Hematopoietic multipotent progenitor cell (in vitro differentiated cells): ENCODE measurements around the gene CALU. TPM values are rescaled to one million over a fixed set of nuclear protein-coding genes. Genes with fewer than 3 reads are reported as not detected.
A peak's percentile ranks its signal among the peaks of the same experiment; 100 is the strongest.

Experiments
- DNase-seq, 3 donors: peaks; one replicate each; pipeline ENCODE4 v3.0.0-alpha.2; 2011 to 2015; ENCODE audit warnings: low read depth in 2 of 3, low spot score in 2 of 3
- total RNA-seq: library from RNA; depleted of rRNA; stranded (reverse); fragments of >200 nt; gene quantifications from one replicate; pipeline ENCODE4 v1.2.3, GENCODE V29; 2012

CALU gene
- total RNA-seq, 1 donor: 14.8 TPM

DNA sequence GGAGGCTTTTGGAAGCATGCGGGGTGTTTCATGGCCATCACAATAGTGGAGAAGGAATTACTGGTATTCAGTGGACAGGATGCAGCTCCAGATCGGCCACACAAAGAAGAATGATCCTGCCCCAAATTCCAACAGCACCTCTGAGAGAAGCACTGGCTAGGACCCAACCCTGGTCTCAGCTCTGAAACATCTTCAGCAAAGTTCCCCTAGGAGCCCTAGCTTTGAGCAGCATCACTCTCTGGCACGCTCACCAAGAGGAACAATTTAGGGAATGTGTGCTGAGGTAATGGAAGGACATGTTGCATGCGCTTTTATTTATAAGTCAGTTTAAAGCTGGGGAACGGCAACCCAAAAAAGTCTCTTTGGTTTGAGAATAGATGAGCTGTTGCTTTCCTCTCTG, 42.0 kb downstream of the CALU start:
- no peak for DNase-seq

DNA sequence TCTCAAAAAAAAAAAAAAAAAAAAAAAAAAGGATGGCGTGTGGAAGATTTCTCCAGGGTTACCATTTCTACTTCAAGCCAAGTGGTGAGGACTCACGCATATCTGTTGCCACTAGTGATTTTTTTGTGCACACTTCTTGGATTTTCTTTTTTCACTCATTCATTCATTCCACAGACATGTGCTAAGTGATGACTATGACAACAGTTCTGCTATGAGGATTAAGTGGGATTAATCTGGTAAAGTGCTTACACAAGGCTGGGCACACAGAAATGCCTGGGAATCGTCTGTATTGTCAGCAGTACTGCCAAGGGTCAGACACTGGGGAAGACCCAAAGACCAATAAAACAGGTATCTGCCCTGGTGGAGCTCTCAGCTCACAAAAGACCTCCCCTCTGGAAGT, 42.7 kb downstream of the CALU start:
- no peak for DNase-seq

DNA sequence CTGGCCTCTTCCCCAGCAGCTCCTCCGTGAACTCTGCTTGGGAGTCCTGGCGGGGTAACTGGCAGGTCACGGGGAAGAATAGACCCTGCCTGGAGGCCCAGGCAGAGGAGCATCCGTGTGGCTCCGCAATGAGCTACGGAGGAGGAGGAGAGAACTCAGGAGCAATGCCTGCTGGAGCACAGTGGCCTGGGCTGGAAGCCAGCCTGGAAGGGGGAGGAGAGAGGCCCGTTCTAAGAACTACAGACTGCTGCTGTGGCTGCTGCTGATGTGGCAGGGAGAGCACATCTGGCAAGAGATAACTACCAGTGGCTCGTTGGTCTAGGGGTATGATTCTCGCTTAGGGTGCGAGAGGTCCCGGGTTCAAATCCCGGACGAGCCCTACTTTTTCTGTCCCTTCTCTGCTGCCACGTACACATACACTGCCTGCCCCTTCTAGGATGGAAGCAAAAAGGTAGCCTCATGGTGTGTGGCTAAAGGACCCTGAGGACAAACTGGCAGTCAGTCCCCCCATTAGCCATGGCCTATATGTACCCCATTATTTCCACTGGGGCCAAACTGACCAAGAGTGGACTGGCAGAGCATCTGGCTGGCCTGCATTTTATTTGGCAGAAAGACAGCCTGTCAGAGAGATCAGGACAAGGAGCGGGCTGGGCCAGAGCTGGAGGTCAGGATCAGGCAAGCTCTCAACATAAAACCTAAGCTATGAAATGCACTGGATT, 44.1 kb downstream of the CALU start:
- no peak for DNase-seq

DNA sequence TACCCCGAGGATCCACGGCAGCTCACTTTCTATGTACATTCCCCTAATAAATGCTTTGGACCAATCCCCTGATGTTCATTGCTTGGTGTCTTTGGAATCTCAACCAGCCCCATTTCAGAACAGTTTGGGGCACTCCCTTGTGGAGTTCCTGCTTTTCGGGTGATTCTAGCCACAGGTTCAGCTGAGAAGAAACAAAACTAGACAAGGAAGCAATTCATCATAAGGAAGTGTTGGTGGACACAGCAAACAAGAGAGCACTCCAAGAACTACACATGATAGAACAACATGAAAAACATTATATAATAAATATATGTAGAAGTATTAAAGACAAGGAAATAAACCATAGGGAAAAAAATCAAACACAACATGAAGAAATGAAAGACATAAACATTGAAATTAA, 46.6 kb downstream of the CALU start:
- no peak for DNase-seq

DNA sequence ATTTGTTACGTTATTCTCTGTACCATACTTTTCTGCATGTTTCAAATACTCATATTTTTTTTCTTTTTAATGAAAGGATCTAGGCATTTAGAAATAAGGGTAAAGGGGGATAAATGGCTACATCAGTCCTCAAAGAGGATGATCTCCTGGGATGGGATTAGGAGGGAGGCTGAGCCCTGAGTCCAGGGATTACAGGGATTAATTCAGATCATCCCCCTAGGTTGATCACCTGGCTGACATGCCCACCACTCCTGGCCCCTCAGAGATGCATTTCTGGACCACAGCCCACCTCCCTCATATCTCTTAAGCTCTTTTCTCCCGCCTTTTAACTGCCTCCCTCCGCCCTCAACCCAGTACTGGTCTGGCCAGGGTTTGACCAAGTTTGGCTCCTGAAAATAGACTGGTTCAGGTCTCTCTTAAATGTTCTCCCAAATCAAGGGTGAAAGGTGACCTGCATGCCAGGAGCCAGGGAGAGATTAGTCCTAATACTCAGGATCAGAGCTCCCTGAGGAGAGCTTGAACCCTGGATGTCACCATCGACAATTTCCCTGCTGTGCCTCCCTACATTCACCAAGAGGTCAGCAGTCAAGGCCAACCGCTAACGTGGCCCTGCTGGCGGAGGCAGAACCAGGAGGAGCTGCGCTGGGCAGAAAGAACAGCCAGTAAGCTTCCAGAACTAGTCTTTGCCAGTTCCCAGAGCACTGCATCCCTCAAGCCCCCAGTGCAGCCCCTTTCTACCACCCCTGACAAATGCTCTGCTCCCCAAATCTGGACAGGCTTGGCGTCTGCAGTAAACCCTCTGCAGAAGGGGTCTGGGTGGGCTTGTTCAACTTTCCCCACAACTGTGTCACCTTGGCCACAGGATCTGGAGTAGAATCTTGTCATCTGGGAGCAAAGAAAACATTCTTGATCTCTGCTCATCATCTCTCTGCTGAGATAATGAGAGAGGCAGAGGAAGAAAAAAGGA, 49.6 kb downstream of the CALU start:
- no peak for DNase-seq

DNA sequence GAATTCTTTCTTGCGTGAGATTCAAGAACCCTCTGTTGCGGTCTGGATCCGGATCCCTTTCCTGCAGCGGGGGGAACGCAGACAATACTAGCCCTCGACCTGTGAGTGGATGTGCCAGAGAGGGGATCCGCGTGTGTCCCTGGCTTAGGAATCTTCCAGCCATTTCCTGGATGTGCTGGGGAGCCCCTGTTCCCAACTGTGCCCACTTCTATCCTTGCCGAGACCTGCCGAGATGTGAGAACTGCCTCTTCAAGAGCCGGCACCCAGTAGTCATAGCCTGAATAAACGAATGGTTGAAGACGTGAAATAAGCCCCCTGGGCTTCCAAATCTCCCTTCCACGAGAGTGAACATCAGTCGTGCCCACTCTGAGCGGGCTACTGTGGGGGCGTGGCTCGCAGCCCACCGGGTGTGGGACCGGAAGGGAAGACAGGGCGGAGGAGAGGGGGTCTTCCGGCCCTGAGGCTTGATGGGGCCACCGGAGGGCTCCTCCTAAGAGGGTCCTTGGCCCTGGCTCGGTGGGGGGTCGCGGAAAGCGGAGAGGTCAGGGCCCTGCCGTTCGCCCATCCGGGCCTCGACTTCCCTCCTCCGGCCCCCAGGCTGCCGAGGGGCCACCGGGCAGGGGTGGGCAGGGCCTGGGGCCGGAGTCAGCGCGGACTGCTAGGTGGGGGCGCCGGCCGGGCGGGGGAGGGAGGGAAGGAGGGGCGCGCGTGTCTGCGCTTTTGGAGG, 51.3 kb downstream of the CALU start:
- DNase-seq: peak in 1 of 3 donors; percentile 14

DNA sequence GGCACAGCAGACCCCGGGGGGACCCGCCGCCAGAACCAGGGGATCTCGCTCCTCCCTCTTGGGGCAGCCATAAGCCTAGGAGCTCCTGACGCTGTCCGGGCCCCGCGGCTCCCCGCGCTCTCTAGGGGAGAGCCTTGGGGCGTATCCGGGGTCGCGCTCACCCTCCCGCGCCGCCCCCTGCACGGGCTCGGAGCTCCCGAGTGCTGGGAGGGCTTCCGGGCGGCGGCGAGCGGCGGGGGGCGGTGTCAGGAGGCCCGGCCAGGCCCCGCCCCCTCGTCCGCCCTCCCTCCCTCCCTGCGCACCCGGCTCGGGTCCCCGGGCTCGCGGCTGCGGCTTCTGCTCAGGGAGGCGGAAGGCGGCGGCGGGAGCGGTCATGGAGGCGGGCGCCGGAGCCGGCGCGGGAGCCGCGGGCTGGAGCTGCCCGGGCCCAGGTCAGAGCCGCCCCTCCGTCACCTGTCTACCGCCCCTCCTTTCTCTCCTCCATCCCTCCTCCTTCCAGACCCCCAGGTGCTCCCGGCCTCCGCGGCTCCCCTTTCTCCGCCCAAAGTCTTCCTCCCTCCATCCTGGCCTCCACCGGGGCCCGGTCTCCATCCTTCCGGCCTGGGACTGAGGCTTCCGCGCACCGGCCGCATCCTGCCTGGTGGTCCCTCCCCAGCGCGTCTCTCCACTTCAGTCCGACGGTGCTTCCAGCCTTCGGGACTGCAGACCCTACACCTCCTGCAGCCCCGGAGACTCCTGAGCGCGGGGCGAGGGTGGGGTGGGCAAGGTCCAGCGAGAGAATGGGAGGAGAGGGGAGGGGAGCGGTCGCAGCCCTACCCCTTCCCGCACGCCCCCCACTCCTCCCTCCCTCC, 52.2 kb downstream of the CALU start, which contains the start of gene CCDC136:
CCDC136 (plus strand) TSS at position 848 of the 851 bp plus-strand sequence. CDS start 444 bp downstream, outside the sequence.
- DNase-seq: peak; percentile 49 to 62 (median 56)

DNA sequence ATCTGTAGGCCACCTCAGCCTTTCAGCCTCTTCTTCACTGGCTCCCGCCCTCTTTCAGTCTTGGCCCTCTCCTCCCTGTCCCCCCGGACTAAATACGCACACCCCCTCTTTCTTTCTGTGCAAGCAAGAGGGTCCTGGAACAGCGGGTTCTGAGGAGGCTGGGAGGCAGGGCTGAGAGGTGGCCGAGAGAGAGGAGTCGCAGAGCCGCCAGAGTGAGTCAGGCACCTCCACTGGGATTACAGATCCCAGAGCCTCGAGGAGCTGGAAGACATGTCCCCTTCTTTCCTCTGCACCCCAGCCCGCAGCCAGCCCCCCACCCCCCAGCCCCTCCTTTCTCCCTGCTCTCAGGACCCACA, 52.8 kb downstream of the CALU start:
- DNase-seq: no peak

DNA sequence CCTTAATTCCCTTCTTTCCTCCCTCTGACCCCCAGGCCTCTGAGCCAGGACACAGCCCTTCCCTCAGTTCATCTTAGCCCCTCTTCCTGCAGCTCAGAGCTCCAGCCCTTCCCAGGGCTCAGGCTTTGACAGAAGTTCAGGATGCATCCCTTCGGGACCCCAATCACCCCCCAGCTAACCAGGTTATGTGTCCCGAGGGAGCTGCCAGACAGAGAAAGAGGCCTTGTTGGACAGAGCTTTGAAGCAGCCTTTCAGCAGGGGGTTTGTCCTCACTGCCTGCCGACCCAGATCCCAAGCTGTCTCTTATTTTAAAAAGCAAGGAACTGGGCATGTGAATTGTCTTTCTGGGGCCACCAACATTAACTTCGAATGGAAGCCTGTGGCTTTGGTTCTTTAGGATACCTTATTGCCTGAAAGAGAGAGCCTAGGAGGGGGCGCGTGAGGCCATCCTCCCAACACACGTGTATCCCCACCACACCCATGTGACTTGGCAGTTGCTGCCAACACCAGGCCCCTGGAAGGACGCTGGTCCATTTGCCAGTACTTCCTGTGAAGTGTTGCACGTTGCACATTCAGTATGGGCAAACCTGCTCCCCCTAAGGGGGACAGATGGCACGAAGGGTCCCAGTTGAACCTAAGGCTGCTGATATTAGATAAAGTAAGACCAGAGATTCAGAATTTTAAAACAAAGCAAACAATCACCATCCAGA, 53.5 kb downstream of the CALU start:
- peak in 2 of 3 donors; percentile 44 to 61 for DNase-seq

DNA sequence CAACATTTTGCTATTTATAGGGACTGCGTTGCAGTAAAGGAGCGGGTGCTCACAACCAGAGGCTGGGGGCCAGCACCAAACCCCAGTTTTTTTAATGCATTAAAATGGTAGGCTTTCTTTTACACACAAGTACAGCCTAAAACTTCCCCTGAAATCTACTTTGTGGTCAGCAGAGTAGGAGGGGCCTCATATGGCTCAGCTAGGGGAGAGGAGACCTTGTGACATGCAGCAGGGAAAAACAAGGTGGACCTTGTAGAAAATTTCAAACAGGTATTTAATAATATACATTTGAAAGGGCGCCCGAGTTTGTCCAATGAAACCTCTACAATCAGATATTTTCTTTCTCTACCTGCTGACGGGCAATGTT, 54.0 kb downstream of the CALU start:
- peak in 1 of 3 donors; percentile 9 for DNase-seq

DNA sequence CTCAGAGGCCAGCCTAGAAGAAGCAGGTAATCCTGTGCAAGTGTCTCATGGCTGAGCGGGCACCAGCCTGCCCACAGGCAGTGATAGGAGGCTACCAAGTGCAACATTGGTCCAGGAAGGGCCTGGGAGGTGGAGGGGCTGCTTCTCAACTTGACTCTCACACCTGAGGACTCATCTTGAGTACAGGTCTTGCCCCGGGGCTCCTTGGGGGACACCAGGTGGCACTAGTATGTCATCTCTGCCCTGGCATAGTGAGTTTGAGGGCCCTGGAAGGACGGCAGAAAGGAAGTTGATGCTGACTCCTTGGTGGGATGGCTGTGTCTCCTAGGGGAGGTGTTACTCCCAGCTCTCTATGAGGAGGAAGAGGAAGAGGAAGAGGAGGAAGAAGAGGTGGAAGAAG, 54.9 kb downstream of the CALU start:
- no peak for DNase-seq

DNA sequence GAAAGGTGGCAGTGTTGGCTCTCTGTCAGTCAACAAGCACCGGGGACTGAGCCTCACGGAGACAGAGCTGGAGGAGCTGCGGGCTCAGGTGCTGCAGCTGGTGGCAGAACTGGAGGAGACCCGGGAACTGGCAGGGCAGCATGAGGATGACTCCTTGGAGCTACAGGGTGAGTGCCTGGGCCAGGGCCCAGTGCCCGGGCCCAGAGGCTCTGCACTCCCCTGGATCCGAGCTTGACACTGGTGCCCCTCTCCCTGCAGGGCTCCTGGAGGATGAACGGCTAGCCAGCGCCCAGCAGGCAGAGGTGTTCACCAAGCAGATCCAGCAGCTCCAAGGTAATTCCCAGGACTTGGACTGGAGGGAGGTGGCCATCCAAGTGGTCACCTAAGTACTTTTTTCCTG, 55.3 kb downstream of the CALU start:
- no peak for DNase-seq

DNA sequence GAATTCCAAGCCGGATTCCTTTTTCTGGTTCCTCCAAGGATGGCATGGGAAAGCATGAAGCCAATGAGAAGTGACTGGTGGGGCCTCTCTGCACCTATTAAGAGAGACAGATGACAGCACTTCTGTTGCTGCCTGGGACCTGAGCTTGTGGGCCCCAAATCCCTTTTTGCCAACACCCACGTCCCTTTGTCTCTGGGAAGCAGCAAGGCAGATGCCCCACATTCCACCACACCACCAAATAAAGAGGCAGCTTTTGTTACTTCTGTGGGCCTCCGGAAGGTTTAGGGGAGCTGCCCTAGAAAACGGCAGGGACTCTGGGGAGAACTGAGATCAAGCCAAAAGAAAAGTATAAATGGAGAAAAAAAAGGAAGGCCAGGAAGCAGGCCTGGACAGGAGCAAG, 56.0 kb downstream of the CALU start:
- no peak for DNase-seq

DNA sequence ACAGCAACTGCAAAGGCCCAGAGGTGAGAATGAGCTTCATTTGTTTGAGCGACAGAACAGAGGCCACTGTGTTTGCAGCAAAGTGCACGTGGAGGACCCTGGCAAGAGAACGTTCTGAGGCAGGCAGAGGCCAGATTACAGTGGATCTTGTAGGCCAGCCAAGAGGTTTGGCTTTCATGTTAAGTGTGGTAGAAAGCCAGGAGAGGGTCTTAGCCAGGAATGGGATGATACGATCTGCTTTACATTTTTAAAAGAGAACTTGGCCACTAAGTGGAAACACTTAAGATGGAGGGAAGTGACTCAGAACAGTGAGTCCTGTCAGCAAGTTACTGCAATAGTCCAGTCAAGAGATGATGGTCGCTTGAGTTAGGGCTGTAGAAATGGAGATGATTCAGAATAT, 57.2 kb downstream of the CALU start:
- DNase-seq: no peak

DNA sequence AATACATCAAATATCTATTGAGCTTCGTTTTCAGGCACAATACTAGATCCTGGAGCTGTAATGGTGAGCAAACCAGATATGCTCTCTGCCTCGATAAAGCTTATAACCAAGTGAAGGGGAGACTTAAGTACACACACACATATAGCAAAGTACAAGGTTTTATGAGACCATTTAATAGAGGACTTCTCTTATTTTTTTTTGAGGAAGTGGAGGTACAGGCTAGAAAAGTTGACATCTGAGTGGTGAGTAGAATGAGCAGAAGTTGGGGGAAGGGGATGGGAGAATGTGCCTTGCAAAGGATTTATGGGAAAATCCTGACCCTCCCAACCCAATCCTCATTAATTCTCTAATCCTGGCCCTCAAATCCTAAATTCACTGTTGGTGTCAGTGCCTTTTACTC, 60.3 kb downstream of the CALU start:
- DNase-seq: peak in 1 of 3 donors; percentile 19

DNA sequence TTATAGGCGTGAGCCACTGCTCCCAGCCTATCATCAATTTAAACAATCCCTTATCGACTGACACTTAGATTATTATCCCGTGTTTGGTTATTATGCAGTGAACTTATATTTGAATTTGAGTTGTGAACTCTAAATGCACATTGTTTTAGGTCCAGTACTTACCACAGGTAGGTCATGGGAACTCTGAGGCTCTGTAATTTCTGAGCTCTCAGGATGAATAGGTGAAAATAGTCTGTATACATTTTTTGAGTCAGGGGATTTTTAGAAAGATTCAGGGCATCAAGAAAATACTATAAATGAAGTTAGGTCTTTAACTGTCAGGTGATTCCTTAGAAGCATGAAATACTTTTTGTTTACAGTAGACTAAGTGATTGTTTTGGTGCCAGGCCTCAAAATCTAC, 61.4 kb downstream of the CALU start:
- DNase-seq: no peak

DNA sequence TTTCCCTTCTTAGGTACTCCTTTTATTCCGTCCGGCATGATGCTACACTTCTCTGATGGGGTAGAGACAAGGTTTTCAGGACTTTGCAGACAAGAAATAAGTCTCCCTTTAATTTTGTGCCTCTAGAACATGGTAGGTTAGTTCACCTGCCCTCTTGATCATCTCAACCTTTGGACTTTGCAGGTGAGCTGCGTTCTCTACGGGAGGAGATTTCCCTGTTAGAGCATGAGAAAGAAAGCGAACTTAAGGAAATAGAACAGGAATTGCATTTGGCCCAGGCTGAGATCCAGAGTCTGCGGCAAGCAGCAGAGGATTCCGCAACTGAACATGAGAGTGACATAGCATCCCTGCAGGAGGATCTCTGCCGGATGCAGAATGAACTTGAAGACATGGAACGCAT, 61.8 kb downstream of the CALU start:
- no peak for DNase-seq

DNA sequence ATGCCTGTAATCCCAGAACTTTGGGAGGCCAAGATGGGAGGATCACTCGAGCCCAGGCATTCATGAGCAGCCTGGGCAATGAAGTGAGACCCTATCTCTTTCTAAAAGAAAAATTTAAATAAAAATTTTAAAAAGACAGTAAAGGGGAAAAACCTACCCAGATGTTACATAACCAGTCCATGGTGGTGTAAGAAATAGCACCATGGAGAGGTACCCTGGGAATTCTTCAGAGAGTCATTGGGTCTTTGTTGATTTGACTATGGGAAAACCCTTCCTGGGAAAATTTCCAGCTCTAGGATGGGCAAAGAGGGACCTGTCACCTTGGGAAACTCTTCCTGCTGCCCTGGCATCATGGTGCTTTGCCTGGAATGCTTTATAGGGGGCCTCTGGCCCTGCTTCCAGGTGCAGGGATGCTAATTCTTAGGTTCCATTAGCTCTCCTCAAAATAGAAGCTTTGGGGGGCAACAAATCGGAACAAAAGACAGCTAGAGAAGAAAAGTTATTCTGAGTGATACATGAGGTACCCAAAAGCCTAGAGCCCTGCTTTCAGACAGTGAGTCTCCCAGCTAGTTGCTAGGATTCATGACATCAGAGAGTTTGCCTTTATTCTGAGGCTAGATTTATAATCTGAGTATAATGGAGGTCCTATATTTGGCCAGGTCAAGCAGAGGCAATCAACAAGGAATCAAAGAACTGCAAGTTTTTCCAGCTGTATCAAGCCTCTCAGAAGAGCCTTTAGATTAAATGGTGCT, 62.7 kb downstream of the CALU start:
- no peak for DNase-seq

DNA sequence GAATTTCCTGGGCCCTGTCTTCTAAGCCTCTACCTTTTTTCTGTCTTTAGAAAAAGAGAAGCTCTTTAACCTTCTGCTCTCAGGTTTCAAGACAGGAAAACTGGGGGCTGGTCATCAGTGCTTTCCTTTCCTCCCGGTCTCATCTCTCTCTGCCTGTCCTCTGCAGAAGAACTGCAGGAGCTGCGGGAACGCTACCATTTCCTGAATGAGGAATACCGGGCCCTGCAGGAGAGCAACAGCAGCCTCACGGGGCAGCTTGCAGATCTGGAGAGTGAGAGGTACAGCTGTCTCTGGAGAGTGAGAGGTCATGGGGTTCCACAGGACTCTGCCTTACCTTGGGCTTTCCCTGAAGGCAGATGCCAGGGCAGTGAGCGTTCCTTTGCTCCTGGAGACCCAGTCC, 65.3 kb downstream of the CALU start:
- DNase-seq: no peak
